Epithelial cell of proximal tubule (primary cell): ENCODE results near the gene ATXN3. TPM values are rescaled to one million over a fixed set of nuclear protein-coding genes. Genes with fewer than 3 reads are reported as not detected.

ENCODE experiments used
- DNase-seq: peaks from one replicate; pipeline ENCODE4 v3.0.0-alpha.2; 2011; ENCODE audit warnings: low read depth
- H3K4me3 ChIP-seq: 2 replicates; pipeline ENCODE4 v1.5.1; 2011; ENCODE audit warnings: low read depth, mild to moderate bottlenecking, low read length
- total RNA-seq: library from RNA; depleted of rRNA; stranded (reverse); fragments of >200 nt; gene quantifications from 2 replicates; pipeline ENCODE4 v1.2.3, GENCODE V29; 2015
- TF ChIP-seq, protein P1 (sequence below): conservative IDR thresholded peaks from 2 replicates; pipeline ENCODE4 v1.5.1; 2012; ENCODE audit warnings: low read depth, mild to moderate bottlenecking, low read length

ATXN3 gene
- total RNA-seq, 1 donor from 2014 or later = 23.1 TPM

GRCh38 chr14:92033433-92033832 lies 72.9 kb downstream of the ATXN3 start:
- no peak for DNase-seq
- TF ChIP-seq, protein P1, sequence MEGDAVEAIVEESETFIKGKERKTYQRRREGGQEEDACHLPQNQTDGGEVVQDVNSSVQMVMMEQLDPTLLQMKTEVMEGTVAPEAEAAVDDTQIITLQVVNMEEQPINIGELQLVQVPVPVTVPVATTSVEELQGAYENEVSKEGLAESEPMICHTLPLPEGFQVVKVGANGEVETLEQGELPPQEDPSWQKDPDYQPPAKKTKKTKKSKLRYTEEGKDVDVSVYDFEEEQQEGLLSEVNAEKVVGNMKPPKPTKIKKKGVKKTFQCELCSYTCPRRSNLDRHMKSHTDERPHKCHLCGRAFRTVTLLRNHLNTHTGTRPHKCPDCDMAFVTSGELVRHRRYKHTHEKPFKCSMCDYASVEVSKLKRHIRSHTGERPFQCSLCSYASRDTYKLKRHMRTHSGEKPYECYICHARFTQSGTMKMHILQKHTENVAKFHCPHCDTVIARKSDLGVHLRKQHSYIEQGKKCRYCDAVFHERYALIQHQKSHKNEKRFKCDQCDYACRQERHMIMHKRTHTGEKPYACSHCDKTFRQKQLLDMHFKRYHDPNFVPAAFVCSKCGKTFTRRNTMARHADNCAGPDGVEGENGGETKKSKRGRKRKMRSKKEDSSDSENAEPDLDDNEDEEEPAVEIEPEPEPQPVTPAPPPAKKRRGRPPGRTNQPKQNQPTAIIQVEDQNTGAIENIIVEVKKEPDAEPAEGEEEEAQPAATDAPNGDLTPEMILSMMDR = no peak
- no peak overlapping the region for H3K4me3 ChIP-seq

DNA sequence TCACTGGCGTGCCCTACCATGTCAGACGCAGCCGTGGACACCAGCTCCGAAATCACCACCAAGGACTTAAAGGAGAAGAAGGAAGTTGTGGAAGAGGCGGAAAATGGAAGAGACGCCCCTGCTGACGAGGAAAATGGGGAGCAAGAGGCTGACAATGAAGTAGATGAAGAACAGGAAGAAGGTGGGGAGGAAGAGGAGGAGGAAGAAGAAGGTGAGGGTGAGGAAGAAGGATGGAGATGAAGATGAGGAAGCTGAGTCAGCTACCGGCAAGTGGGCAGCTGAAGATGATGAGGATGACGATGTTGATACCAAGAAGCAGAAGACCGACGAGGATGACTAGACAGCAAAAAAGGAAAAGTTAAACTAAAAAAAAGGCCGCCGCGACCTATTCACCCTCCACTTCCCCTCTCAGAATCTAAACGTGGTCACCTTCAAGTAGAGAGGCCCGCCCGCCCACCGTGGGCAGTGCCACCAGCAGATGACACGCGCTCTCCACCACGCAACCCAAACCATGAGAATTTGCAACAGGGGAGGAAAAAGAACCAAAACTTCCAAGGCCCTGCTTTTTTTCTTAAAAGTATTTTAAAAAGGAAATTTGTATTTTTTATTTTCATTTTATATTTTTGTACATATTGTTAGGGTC lies 79.7 kb downstream of the ATXN3 start:
- TF ChIP-seq, protein P1 = no peak
- no peak overlapping the region for H3K4me3 ChIP-seq
- no peak for DNase-seq

DNA sequence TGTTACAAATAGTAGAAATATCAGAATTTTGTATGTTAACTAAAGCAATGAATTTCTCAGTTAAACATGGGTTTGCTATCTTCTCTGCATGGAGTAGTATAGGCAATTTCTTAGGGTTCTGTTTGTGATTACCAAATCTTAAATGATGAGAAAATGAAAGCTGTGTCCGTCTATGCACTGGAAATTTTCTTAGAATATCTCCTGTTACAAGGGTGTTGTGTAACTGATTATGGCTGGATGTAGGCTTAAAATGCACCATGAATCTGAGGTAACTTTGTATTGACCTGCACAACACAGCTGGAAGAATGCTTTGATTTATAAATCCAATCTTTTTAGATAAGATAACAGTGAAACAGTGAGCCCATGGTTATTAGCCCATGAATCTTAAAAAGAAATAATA lies 84.3 kb downstream of the ATXN3 start:
- no peak for DNase-seq
- H3K4me3 ChIP-seq = no peak overlapping the region
- TF ChIP-seq, protein P1 = no peak

GRCh38 chr14:92021523-92021922 lies 84.9 kb downstream of the ATXN3 start:
- H3K4me3 ChIP-seq = no peak overlapping the region
- DNase-seq = no peak
- TF ChIP-seq, protein P1 = no peak

DNA sequence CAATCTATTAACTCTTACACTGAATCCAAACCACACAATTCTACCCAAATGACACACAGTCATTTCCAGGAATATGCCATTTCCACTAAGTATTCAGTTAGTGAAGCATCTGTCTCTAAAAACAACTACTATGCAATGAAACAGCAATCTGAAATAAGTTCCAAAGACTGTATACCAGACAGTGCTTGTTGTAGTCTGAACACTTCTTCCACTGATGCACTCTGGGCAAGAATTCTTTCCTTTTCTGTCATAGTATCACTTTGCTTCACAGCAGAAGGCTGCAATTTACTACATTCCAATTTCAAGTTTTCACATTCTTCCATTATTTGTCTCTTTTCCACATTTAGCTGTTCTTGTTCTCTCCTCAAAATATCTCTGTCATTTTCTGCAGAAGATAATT lies 92.3 kb downstream of the ATXN3 start:
- no peak for DNase-seq
- H3K4me3 ChIP-seq = no peak overlapping the region
- TF ChIP-seq, protein P1 = no peak

DNA sequence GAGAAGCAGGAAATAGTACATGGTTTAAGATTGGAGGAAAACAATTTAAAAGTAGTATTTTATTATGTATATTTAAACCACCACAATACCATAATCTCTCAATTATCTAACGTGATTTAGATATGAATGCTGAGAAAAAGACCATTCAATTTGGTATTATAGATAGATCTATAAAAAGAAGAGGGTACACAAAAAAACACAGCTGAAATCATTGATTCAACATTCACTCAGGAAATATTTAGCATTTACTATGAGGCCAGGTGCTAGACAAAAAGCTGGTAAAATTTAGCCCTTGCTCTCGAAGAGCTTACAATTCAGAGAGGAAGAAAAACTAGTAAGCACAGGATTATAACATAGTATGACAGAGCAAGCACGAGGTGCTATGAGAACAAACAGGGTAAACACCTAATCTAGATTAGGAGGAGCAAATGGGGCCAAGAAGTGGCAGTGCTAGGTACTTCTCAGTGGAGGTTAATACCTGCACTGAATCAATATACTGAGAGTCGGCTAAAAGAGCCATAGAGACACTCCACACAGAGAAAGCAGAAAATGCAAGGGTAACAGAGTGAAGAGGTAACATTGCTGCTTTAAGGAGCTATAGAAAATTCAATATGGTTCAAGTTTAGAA lies 94.1 kb downstream of the ATXN3 start:
- TF ChIP-seq, protein P1 = no peak
- no peak for DNase-seq
- no peak overlapping the region for H3K4me3 ChIP-seq

DNA sequence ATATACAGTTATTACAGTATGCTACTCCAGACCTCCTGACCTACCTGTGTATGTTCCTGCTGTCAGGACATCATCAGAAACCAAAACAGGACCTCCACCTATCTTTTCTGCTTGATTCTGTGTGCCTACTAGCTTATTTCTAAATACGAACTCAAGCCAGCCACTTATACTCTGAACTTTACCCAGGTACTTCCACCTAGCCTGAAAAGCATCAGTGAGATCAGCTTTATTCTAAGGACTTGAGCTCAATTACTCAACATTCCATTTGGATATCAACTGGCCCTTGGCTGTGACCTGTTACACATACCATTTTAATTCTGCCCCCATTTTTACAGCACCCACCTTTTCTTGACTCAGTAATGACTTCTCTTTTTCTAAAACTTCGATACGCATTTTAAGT lies 95.7 kb downstream of the ATXN3 start:
- DNase-seq = no peak
- TF ChIP-seq, protein P1 = no peak
- no peak overlapping the region for H3K4me3 ChIP-seq
